H1 (cell line): ENCODE results near the gene KLHDC8B. TPM values are rescaled to one million over a fixed set of nuclear protein-coding genes. Genes with fewer than 3 reads are reported as not detected.

ENCODE experiments used
- CTCF ChIA-PET: fragments of 300-600 bp; sonication (Branson Sonifier 250); formaldehyde crosslinking; loops from one replicate; lab custom pipeline; 2021; ENCODE audit not compliant: partially characterized antibody; lab: Charles Lee
- POLR2A ChIA-PET: fragments of 300-600 bp; sonication (Branson Sonifier 250); formaldehyde crosslinking; loops from one replicate; lab custom pipeline; 2021; ENCODE audit warnings: inconsistent platforms; ENCODE audit not compliant: partially characterized antibody; lab: Charles Lee
- DNase-seq, 2 experiments: peaks; one replicate each; pipeline versions ENCODE4 v3.0.0 to v3.0.0-alpha.2; 2010 to 2022; ENCODE audit warnings: low spot score in 2 of 2, low read depth in 1 of 2, mixed read lengths in 1 of 2
- FAIRE-seq: peaks from 2 replicates; lab custom pipeline; 2011; peaks lifted over from hg19 to GRCh38; lab: Jason Lieb, UNC
- H2AFZ ChIP-seq: 2 replicates; pipeline ENCODE4 v1.8.1; 2012; ENCODE audit warnings: low read length, inconsistent platforms
- H2AK5ac ChIP-seq: 2 replicates; pipeline ENCODE4 v1.6.1; 2013; ENCODE audit warnings: low read depth, low read length
- H2BK120ac ChIP-seq: replicated peaks from 2 replicates; pipeline ENCODE3; 2013; ENCODE audit warnings: low read depth, low read length, inconsistent platforms
- H2BK12ac ChIP-seq: 2 replicates; pipeline ENCODE4 v1.6.1; 2013; ENCODE audit warnings: low read depth, low read length
- H2BK15ac ChIP-seq: 2 replicates; pipeline ENCODE4 v1.6.1; 2013; ENCODE audit warnings: low read length
- H2BK20ac ChIP-seq: 2 replicates; pipeline ENCODE4 v1.6.1; 2013; ENCODE audit warnings: low read length
- H2BK5ac ChIP-seq: 2 replicates; pipeline ENCODE4 v1.6.1; 2013; ENCODE audit warnings: low read depth, low read length
- H3K14ac ChIP-seq: 2 replicates; pipeline ENCODE4 v1.6.1; 2013; ENCODE audit warnings: inconsistent platforms; ENCODE audit not compliant: insufficient read length
- H3K18ac ChIP-seq: 2 replicates; pipeline ENCODE4 v1.6.1; 2013; ENCODE audit warnings: low read length; ENCODE audit errors: extremely low read depth
- H3K23ac ChIP-seq: 2 replicates; pipeline ENCODE4 v1.6.1; 2013; ENCODE audit warnings: inconsistent platforms; ENCODE audit not compliant: insufficient read length
- H3K23me2 ChIP-seq: 2 replicates; pipeline ENCODE4 v1.6.1; 2013; ENCODE audit warnings: low read depth, low read length
- H3K27ac ChIP-seq: 2 replicates; pipeline ENCODE4 v1.6.1; 2011; ENCODE audit warnings: low read depth, low read length, inconsistent platforms
- H3K27me3 ChIP-seq, 4 experiments: replicated peaks in 1 of 4; 1 replicate in 1 of 4; 2 replicates in 3 of 4; pipeline versions ENCODE4 v1.6.1 to v1.8.1; 2011 to 2013; ENCODE audit warnings: low read length in 3 of 4, mild to moderate bottlenecking in 3 of 4, inconsistent platforms in 2 of 4, mixed read lengths in 2 of 4, moderate library complexity in 1 of 4; ENCODE audit not compliant: control insufficient read depth in 3 of 4, insufficient read depth in 3 of 4; ENCODE audit errors: extremely low read depth in 1 of 4
- H3K36me3 ChIP-seq, 4 experiments: 2 replicates each; pipeline versions ENCODE4 v1.6.1 to v1.8.1; 2011 to 2013; ENCODE audit warnings: mild to moderate bottlenecking in 4 of 4, low read length in 3 of 4, moderate library complexity in 2 of 4, control low read depth in 1 of 4, inconsistent platforms in 1 of 4; ENCODE audit not compliant: insufficient read depth in 4 of 4, control insufficient read depth in 2 of 4
- H3K4ac ChIP-seq: replicated peaks from 2 replicates; pipeline ENCODE3; 2013; ENCODE audit warnings: low read length, low read depth, mixed read lengths, inconsistent platforms; ENCODE audit not compliant: insufficient read length
- H3K4me1 ChIP-seq, 4 experiments: replicated peaks in 1 of 4; 1 replicate in 1 of 4; 2 replicates in 3 of 4; pipeline versions ENCODE4 v1.6.1 to v1.8.1; 2011 to 2013; ENCODE audit warnings: low read length in 3 of 4, inconsistent platforms in 2 of 4, mixed read lengths in 1 of 4; ENCODE audit not compliant: insufficient read depth in 4 of 4, control insufficient read depth in 3 of 4
- H3K4me2 ChIP-seq, 2 experiments: 2 replicates each; pipeline versions ENCODE4 v1.6.1 to v1.8.1; 2011 to 2013; ENCODE audit warnings: low read depth in 2 of 2, low read length in 2 of 2, control low read depth in 1 of 2, inconsistent platforms in 1 of 2, mild to moderate bottlenecking in 1 of 2; ENCODE audit not compliant: insufficient read depth in 1 of 2
- H3K4me3 ChIP-seq, 4 experiments: fragments of 200-600, 300-600 bp in 1 of 4; sonication (generic), shearing (Covaris generic), sonication (Bioruptor Twin) in 1 of 4; 2 replicates each; pipeline versions ENCODE4 v1.5.1 to v1.8.1; 2011 to 2016; ENCODE audit warnings: low read length in 4 of 4, low read depth in 3 of 4, control low read depth in 2 of 4, inconsistent platforms in 2 of 4, mild to moderate bottlenecking in 2 of 4, mixed read lengths in 1 of 4, moderate library complexity in 1 of 4; ENCODE audit not compliant: insufficient read depth in 2 of 4; ENCODE audit errors: extremely low read depth in 1 of 4
- H3K56ac ChIP-seq: replicated peaks from 2 replicates; pipeline ENCODE3; 2013; ENCODE audit warnings: low read depth, mild to moderate bottlenecking, mixed read lengths, low read length, inconsistent platforms; ENCODE audit not compliant: insufficient read length
- H3K79me1 ChIP-seq: 2 replicates; pipeline ENCODE4 v1.6.1; 2013; ENCODE audit warnings: low read depth, low read length, control low read depth
- H3K79me2 ChIP-seq, 2 experiments: 2 replicates each; pipeline versions ENCODE4 v1.6.1 to v1.8.1; 2012 to 2013; ENCODE audit warnings: low read length in 2 of 2, mild to moderate bottlenecking in 2 of 2, inconsistent platforms in 1 of 2; ENCODE audit not compliant: insufficient read depth in 2 of 2, control insufficient read depth in 1 of 2
- H3K9ac ChIP-seq, 4 experiments: replicated peaks in 1 of 4; 1 replicate in 1 of 4; 2 replicates in 3 of 4; pipeline versions ENCODE4 v1.6.1 to v1.8.1; 2011 to 2013; ENCODE audit warnings: low read depth in 3 of 4, low read length in 3 of 4, control low read depth in 2 of 4, mild to moderate bottlenecking in 2 of 4, moderate library complexity in 2 of 4, inconsistent platforms in 1 of 4; ENCODE audit errors: extremely low read depth in 1 of 4
- H3K9me3 ChIP-seq, 2 experiments: 2 replicates each; pipeline versions ENCODE4 v1.6.1 to v1.8.1; 2012 to 2013; ENCODE audit warnings: mild to moderate bottlenecking in 2 of 2, moderate library complexity in 2 of 2, control low read depth in 1 of 2, inconsistent platforms in 1 of 2, low read depth in 1 of 2, low read length in 1 of 2, mixed read lengths in 1 of 2; ENCODE audit not compliant: insufficient read depth in 2 of 2
- H4K20me1 ChIP-seq, 2 experiments: replicated peaks in 1 of 2; 2 replicates each; pipeline versions ENCODE3 to v1.8.1; 2011 to 2013; ENCODE audit warnings: inconsistent platforms in 2 of 2, low read length in 2 of 2, mild to moderate bottlenecking in 1 of 2; ENCODE audit not compliant: insufficient read depth in 2 of 2, control insufficient read depth in 1 of 2
- H4K5ac ChIP-seq: 2 replicates; pipeline ENCODE4 v1.6.1; 2013; ENCODE audit warnings: low read length, low read depth, mixed read lengths, inconsistent platforms; ENCODE audit not compliant: insufficient read length
- H4K8ac ChIP-seq: 2 replicates; pipeline ENCODE4 v1.8.0; 2013; ENCODE audit warnings: mild to moderate bottlenecking, moderate library complexity, low read length, inconsistent platforms; ENCODE audit not compliant: insufficient read depth; ENCODE audit errors: extremely low read depth
- H4K91ac ChIP-seq: replicated peaks from 2 replicates; pipeline ENCODE3; 2013; ENCODE audit warnings: low read length, mixed read lengths, inconsistent platforms; ENCODE audit not compliant: insufficient read length
- GTF2F1 ChIP-seq: IDR thresholded peaks from 2 replicates; pipeline ENCODE4 v1.6.1; 2012; ENCODE audit warnings: low read depth, low read length, improper control_type of control experiment, borderline replicate concordance
- RAD21 ChIP-seq, 2 experiments: IDR thresholded peaks in 1 of 2; conservative IDR thresholded peaks in 1 of 2; 2 replicates each; pipeline ENCODE4 v1.6.1; 2011; ENCODE audit warnings: low read depth in 2 of 2, low read length in 2 of 2, improper control_type of control experiment in 1 of 2, inconsistent platforms in 1 of 2, mild to moderate bottlenecking in 1 of 2, moderate library complexity in 1 of 2
- RXRA ChIP-seq: IDR thresholded peaks from 2 replicates; pipeline ENCODE4 v1.6.1; 2011; ENCODE audit warnings: low read depth, mild to moderate bottlenecking, low read length, moderate library complexity; ENCODE audit not compliant: insufficient read depth
- USF2 ChIP-seq: IDR thresholded peaks from 2 replicates; pipeline ENCODE4 v1.6.1; 2011; ENCODE audit warnings: low read length, improper control_type of control experiment
- WGBS, 2 experiments: shearing (Covaris generic) in 1 of 2; methylation state at CpG; one replicate each; pipeline versions ENCODE4 v1.1.6 to v1.1.7; 2013 to 2015; ENCODE audit warnings: low lambda C conversion rate in 2 of 2, mixed read lengths in 2 of 2, inconsistent platforms in 1 of 2, low coverage in 1 of 2, missing lambda C conversion rate in 1 of 2; ENCODE audit not compliant: insufficient replicate concordance in 2 of 2, insufficient coverage in 1 of 2, insufficient read length in 1 of 2; ENCODE audit errors: extremely low coverage in 1 of 2, missing lambda C conversion rate in 1 of 2; 5-methylcytosine and 5-hydroxymethylcytosine counted together
- polyA plus RNA-seq, 7 experiments: library from polyadenylated mRNA; depleted of rRNA in 3 of 7; stranded (reverse) in 5 of 7; unstranded in 2 of 7; fragments of >200 nt in 5 of 7; fragments of 200-250 nt in 2 of 7; gene quantifications; 1 replicate in 5 of 7; 2 replicates in 1 of 7; 4 replicates in 1 of 7; pipeline versions ENCODE4 v1.2.1 to v1.2.3, GENCODE V29; 2011 to 2013; ENCODE audit warnings: missing spikeins in 2 of 7, mixed read lengths in 2 of 7
- total RNA-seq: library from RNA; stranded (reverse); fragmentation: NEBNext Ultra II Directional; extraction: Animal tissue kit (Norgen Biotek cat#: 25700); gene quantifications from 2 replicates; pipeline ENCODE4 v1.2.1, GENCODE V29; 2021

Gene KLHDC8B
- total and polyA plus RNA-seq, 2 of the 8 experiments (the other 6 are each of a cell fraction or from before 2014, with no cell fraction given): 15.8 to 21.3 TPM

GRCh38 chr3:49182682-49183081, 11.3 kb downstream of the KLHDC8B start:
- DNase-seq (no peak), FAIRE-seq (no peak)
- Histone ChIP-seq H3K4me3 (no peak overlapping the region), H3K23ac (no peak overlapping the region), H3K56ac (no peak overlapping the region), H2AFZ (no peak overlapping the region), H3K36me3 (no peaks in the 10 kb centered on the region), H3K4me2 (no peak overlapping the region), H3K9ac (no peak overlapping the region), H3K27me3 (no peaks in the 10 kb centered on the region), H2BK12ac (no peak overlapping the region), H3K23me2 (no peaks in the 10 kb centered on the region), H4K20me1 (no peaks in the 10 kb centered on the region), H3K79me2 (no peaks in the 10 kb centered on the region), H2BK15ac (no peak overlapping the region), H3K4ac (no peak overlapping the region), H4K5ac (no peak overlapping the region), H4K8ac (no peak overlapping the region), H3K27ac (no peak overlapping the region), H3K9me3 (peaks cover 0 to 7% of the 10 kb centered on the region in 2 experiments; a peak in 1 of 4 replicates), H2BK5ac (no peak overlapping the region), H4K91ac (no peak overlapping the region), H3K4me1 (no peaks in the 10 kb centered on the region), H2AK5ac (no peak overlapping the region), H3K14ac (no peak overlapping the region), H3K79me1 (no peaks in the 10 kb centered on the region), H3K18ac (no peak overlapping the region), H2BK20ac (no peak overlapping the region), H2BK120ac (no peak overlapping the region)
- ChIA-PET CTCF (interaction anchor here (0.6 to 4.3 kb wide), 2 partner anchors 13 to 270 kb away, joined by 3 to 17 read pairs; partner anchors contain the start of gene KLHDC8B), POLR2A (no interaction called here)
- WGBS, 2 experiments: 95% methylated on average over 21 of the region's 24 CpGs; no CpG with 5 or more reads in 1 of the 2 experiments
- TF ChIP-seq RAD21 (IDR thresholded peaks at IDR 0.05 in 1 of 2, conservative IDR thresholded peaks at IDR 0.05 in 1 of 2; ENCODE audit: low read depth in 2 of 2, low read length in 2 of 2): no peak
- no peak for TF ChIP-seq RXRA
- no peak for TF ChIP-seq USF2
- TF ChIP-seq GTF2F1: no peak
- TF ChIP-seq, all 59 proteins: peak for 0
